ENCODE results near the gene RRP12.
"Not testable (repeated sequence)": the region's sequence is repeated elsewhere in the genome, so short reads cannot be mapped to it uniquely, and the experiment has no call there.

Gene RRP12

GRCh38 chr10:97400665-97401454 is at the start of gene RRP12:
Gene RRP12 (minus strand): TSS chr10:97401340. CDS start chr10:97401231, 109 bp downstream.
- no peak for DNase-seq (ENCODE audit: low read depth)

- no peak for DNase-seq (ENCODE audit: low read depth)
These were observed 49.7 kb upstream of the RRP12 start for GRCh38 chr10:97450828-97451227.

GRCh38 chr10:97445722-97446639 is 44.8 kb upstream of the RRP12 start, which contains the start of the genes EXOSC1 and ZDHHC16:
Gene EXOSC1 (minus strand): TSS chr10:97446006. CDS start chr10:97445985, 21 bp downstream.
Gene ZDHHC16 (plus strand): TSS chr10:97446175. CDS start chr10:97451676, 5,501 bp downstream.
- DNase-seq (ENCODE audit: low read depth): peak; percentile 91

- DNase-seq (ENCODE audit: low read depth): no peak
These were observed 44.2 kb upstream of the RRP12 start for GRCh38 chr10:97445357-97445721.

GRCh38 chr10:97444212-97444611 is 43.1 kb upstream of the RRP12 start:
- no peak for DNase-seq (ENCODE audit: low read depth)

- no peak for DNase-seq (ENCODE audit: low read depth)
These were observed 41.1 kb upstream of the RRP12 start for GRCh38 chr10:97442277-97442676.

- DNase-seq (ENCODE audit: low read depth): no peak
These were observed 34.1 kb upstream of the RRP12 start for GRCh38 chr10:97435211-97435610.

GRCh38 chr10:97434557-97434956 is 33.4 kb upstream of the RRP12 start:
- DNase-seq (ENCODE audit: low read depth): no peak

GRCh38 chr10:97434055-97434454 is 32.9 kb upstream of the RRP12 start:
- no peak for DNase-seq (ENCODE audit: low read depth)

GRCh38 chr10:97428572-97428981 is 27.4 kb upstream of the RRP12 start:
- no peak for DNase-seq (ENCODE audit: low read depth)

GRCh38 chr10:97427571-97428179 is 26.5 kb upstream of the RRP12 start:
- no peak for DNase-seq (ENCODE audit: low read depth)

- no peak for DNase-seq (ENCODE audit: low read depth)
These were observed 25.8 kb upstream of the RRP12 start for GRCh38 chr10:97426776-97427570.

GRCh38 chr10:97425964-97426775 is 25.0 kb upstream of the RRP12 start, which contains the start of gene PGAM1:
Gene PGAM1 (plus strand): TSS chr10:97426191. CDS start chr10:97426308, 117 bp downstream.
- DNase-seq (ENCODE audit: low read depth): peak; percentile 77

GRCh38 chr10:97423757-97424098 is 22.6 kb upstream of the RRP12 start:
- not testable (repeated sequence) for DNase-seq (ENCODE audit: low read depth)

- DNase-seq (ENCODE audit: low read depth): no peak
These were observed 15.4 kb upstream of the RRP12 start for GRCh38 chr10:97416565-97416964.

GRCh38 chr10:97412891-97413304 is 11.8 kb upstream of the RRP12 start:
- DNase-seq (ENCODE audit: low read depth): no peak

GRCh38 chr10:97411406-97411805 is 10.3 kb upstream of the RRP12 start:
- no peak for DNase-seq (ENCODE audit: low read depth)

- DNase-seq (ENCODE audit: low read depth): no peak
These were observed 7.4 kb upstream of the RRP12 start for GRCh38 chr10:97408496-97408992.

GRCh38 chr10:97407952-97408248 is 6.8 kb upstream of the RRP12 start:
- DNase-seq (ENCODE audit: low read depth): no peak

GRCh38 chr10:97407211-97407951 is 6.2 kb upstream of the RRP12 start:
- DNase-seq (ENCODE audit: low read depth): no peak

Measured in non-pigmented ciliary epithelial cell (primary cell).